ENCODE data around the gene RCE1.

The RCE1 gene

GRCh38 chr11:66867425-66868040, 24.3 kb downstream of the RCE1 start:
- H3K27ac ChIP-seq = no peak overlapping the region
- TF ChIP-seq ZFX (IDR thresholded peaks at IDR 0.05) = no peak

- H3K27ac ChIP-seq = no peak overlapping the region; the same call in 1 of the 2 replicates
- no peak for TF ChIP-seq CTCF (conservative IDR thresholded peaks at IDR 0.05)
- TF ChIP-seq ZFX (IDR thresholded peaks at IDR 0.05) = no peak
These were observed 25.0 kb downstream of the RCE1 start for GRCh38 chr11:66868082-66868725.

- TF ChIP-seq CTCF (conservative IDR thresholded peaks at IDR 0.05) (peak; percentile 89), ZFX (IDR thresholded peaks at IDR 0.05) (no peak)
- peak overlapping the region; percentile 37 for H3K27ac ChIP-seq
These were observed 25.7 kb downstream of the RCE1 start for GRCh38 chr11:66868726-66869566.

- H3K27ac ChIP-seq = no peak overlapping the region
- TF ChIP-seq CTCF (conservative IDR thresholded peaks at IDR 0.05) = no peak
- no peak for TF ChIP-seq ZFX (IDR thresholded peaks at IDR 0.05)
These were observed 26.3 kb downstream of the RCE1 start for GRCh38 chr11:66869567-66869870.

- no peak overlapping the region for H3K27ac ChIP-seq
- TF ChIP-seq ZFX (IDR thresholded peaks at IDR 0.05) (no peak), CTCF (conservative IDR thresholded peaks at IDR 0.05) (no peak)
These were observed 26.9 kb downstream of the RCE1 start for GRCh38 chr11:66870131-66870530.

- TF ChIP-seq ZFX (IDR thresholded peaks at IDR 0.05) (no peak), CTCF (conservative IDR thresholded peaks at IDR 0.05) (no peak)
These were observed 27.6 kb downstream of the RCE1 start for GRCh38 chr11:66870616-66871520.

GRCh38 chr11:66871521-66871901, 28.3 kb downstream of the RCE1 start:
- H3K27ac ChIP-seq = no peak overlapping the region
- TF ChIP-seq ZFX (IDR thresholded peaks at IDR 0.05) (no peak), CTCF (conservative IDR thresholded peaks at IDR 0.05) (no peak)

More at GRCh38 chr11:66870616-66871520, 27.6 kb downstream of the RCE1 start:
- H3K27ac ChIP-seq = no peak overlapping the region

All from C4-2B (cell line).